Gastrocnemius medialis (tissue), 4 donors: ENCODE results near the gene CYP39A1.

Experiments
- POLR2A ChIP-seq, 2 donors: fragments of 450-650 bp; IDR thresholded peaks; one replicate each; pipeline ENCODE4 v1.6.1; 2017; ENCODE audit warnings: antibody characterized with exemption in 2 of 2, mild to moderate bottlenecking in 2 of 2, moderate library complexity in 2 of 2
- TF ChIP-seq, protein P1 (sequence below), 5 experiments: fragments of 450-650 bp in 3 of 5; fragments of 200-600 bp in 2 of 5; sonication (generic) in 2 of 5; IDR thresholded peaks in 4 of 5; conservative IDR thresholded peaks in 1 of 5; 1 replicate in 4 of 5; 2 replicates in 1 of 5; pipeline ENCODE4 v1.5.1; 2016 to 2019; ENCODE audit warnings: antibody characterized with exemption in 5 of 5, mild to moderate bottlenecking in 3 of 5, moderate library complexity in 3 of 5

DNA sequence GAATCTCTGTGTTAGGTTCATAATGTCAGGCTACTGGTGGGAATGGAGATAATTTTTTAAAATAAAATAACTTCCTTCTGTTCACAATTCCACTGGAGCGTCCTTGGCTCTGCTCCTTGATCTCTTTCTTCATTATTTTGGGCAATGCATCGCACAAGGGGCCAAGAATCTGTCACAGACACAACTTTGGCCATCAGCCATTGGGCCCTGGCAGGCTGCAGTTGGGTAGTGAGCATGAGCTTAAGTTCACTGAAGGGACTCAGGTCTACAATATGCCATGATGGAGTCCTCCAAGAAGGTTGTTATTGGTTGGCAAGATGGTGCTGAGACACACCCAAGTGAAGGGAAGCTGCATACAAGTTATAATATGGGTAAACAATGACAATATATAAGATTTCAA lies 40.0 kb downstream of the CYP39A1 start:
- TF ChIP-seq, protein P1, sequence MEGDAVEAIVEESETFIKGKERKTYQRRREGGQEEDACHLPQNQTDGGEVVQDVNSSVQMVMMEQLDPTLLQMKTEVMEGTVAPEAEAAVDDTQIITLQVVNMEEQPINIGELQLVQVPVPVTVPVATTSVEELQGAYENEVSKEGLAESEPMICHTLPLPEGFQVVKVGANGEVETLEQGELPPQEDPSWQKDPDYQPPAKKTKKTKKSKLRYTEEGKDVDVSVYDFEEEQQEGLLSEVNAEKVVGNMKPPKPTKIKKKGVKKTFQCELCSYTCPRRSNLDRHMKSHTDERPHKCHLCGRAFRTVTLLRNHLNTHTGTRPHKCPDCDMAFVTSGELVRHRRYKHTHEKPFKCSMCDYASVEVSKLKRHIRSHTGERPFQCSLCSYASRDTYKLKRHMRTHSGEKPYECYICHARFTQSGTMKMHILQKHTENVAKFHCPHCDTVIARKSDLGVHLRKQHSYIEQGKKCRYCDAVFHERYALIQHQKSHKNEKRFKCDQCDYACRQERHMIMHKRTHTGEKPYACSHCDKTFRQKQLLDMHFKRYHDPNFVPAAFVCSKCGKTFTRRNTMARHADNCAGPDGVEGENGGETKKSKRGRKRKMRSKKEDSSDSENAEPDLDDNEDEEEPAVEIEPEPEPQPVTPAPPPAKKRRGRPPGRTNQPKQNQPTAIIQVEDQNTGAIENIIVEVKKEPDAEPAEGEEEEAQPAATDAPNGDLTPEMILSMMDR (IDR thresholded peaks at IDR 0.05 in 4 of 5, conservative IDR thresholded peaks at IDR 0.05 in 1 of 5): no peak
- no peak for TF ChIP-seq POLR2A (IDR thresholded peaks at IDR 0.05)
